CD14-positive monocyte (primary cell): ENCODE results near the gene APMAP. TPM values are rescaled to one million over a fixed set of nuclear protein-coding genes. Genes with fewer than 3 reads are reported as not detected.

Source experiments
- DNase-seq, 3 donors: peaks; one replicate each; pipeline ENCODE4 v3.0.0-alpha.2; 2011 to 2022
- H2AFZ ChIP-seq: 2 replicates; pipeline ENCODE4 v1.6.0; 2012; ENCODE audit warnings: mild to moderate bottlenecking, low read depth, low read length, inconsistent platforms; ENCODE audit not compliant: insufficient read depth, poor library complexity, severe bottlenecking
- H3K27ac ChIP-seq, 2 donors: 1 replicate in 1 of 2; 2 replicates in 1 of 2; pipeline ENCODE4 v1.5.1; 2012 to 2013; ENCODE audit warnings: low read length in 2 of 2, control low read depth in 1 of 2, inconsistent platforms in 1 of 2, low read depth in 1 of 2, mild to moderate bottlenecking in 1 of 2
- H3K27me3 ChIP-seq, 2 donors: one replicate each; pipeline versions ENCODE4 v1.6.0 to v1.6.1; 2011 to 2013; ENCODE audit warnings: low read length in 2 of 2; ENCODE audit not compliant: control insufficient read depth in 2 of 2, insufficient read depth in 2 of 2
- H3K36me3 ChIP-seq, 2 donors: replicated peaks in 1 of 2; 1 replicate in 1 of 2; 2 replicates in 1 of 2; pipeline versions ENCODE4 v1.5.1 to v1.6.1; 2012 to 2013; ENCODE audit warnings: low read length in 2 of 2, control low read depth in 1 of 2, inconsistent platforms in 1 of 2, mild to moderate bottlenecking in 1 of 2; ENCODE audit not compliant: insufficient read depth in 2 of 2, control insufficient read depth in 1 of 2
- H3K4me1 ChIP-seq, 2 donors: 1 replicate in 1 of 2; 2 replicates in 1 of 2; pipeline versions ENCODE4 v1.5.1 to v1.6.1; 2012 to 2013; ENCODE audit warnings: low read length in 2 of 2, control low read depth in 1 of 2, inconsistent platforms in 1 of 2, mild to moderate bottlenecking in 1 of 2, moderate library complexity in 1 of 2; ENCODE audit not compliant: insufficient read depth in 2 of 2, control insufficient read depth in 1 of 2
- H3K4me2 ChIP-seq: replicated peaks from 2 replicates; pipeline ENCODE3; 2012; ENCODE audit warnings: low read length, moderate library complexity, mild to moderate bottlenecking; ENCODE audit not compliant: poor library complexity, severe bottlenecking; ENCODE audit errors: extremely low read depth
- H3K4me3 ChIP-seq, 3 experiments: fragments of 200-600 bp in 1 of 3; sonication (generic) in 1 of 3; replicated peaks in 1 of 3; 1 replicate in 2 of 3; 2 replicates in 1 of 3; pipeline ENCODE4 v1.5.1; 2011 to 2013; ENCODE audit warnings: low read length in 3 of 3, mild to moderate bottlenecking in 3 of 3, control low read depth in 2 of 3, low read depth in 2 of 3, inconsistent platforms in 1 of 3, moderate library complexity in 1 of 3
- H3K79me2 ChIP-seq: 2 replicates; pipeline ENCODE4 v1.6.0; 2012; ENCODE audit warnings: mild to moderate bottlenecking, control low read depth, inconsistent platforms, low read length, moderate library complexity; ENCODE audit not compliant: insufficient read depth
- H3K9ac ChIP-seq: 2 replicates; pipeline ENCODE4 v1.6.0; 2017; ENCODE audit warnings: low read length, mild to moderate bottlenecking; ENCODE audit not compliant: insufficient read depth, poor library complexity, severe bottlenecking
- H3K9me3 ChIP-seq, 2 donors: replicated peaks in 1 of 2; 1 replicate in 1 of 2; 2 replicates in 1 of 2; pipeline versions ENCODE4 v1.5.1 to v1.6.1; 2012 to 2013; ENCODE audit warnings: low read length in 2 of 2, control low read depth in 1 of 2; ENCODE audit not compliant: control insufficient read depth in 1 of 2, insufficient read depth in 1 of 2
- H4K20me1 ChIP-seq: 2 replicates; pipeline ENCODE4 v1.6.0; 2012; ENCODE audit warnings: mild to moderate bottlenecking, low read length, control low read depth, moderate library complexity; ENCODE audit not compliant: insufficient read depth
- H3K27ac Mint-ChIP-seq, 7 donors: one replicate each; pipeline ENCODE4 v1.8.0; 2020; ENCODE audit warnings: mild to moderate bottlenecking in 7 of 7, mixed read lengths in 7 of 7, moderate library complexity in 6 of 7, inconsistent platforms in 2 of 7
- H3K27me3 Mint-ChIP-seq, 3 donors: one replicate each; pipeline ENCODE4 v1.8.0; 2021 to 2022; ENCODE audit warnings: low read depth in 3 of 3, mild to moderate bottlenecking in 3 of 3, mixed read lengths in 3 of 3, moderate library complexity in 3 of 3, inconsistent platforms in 1 of 3
- H3K36me3 Mint-ChIP-seq, 2 donors: one replicate each; pipeline ENCODE4 v1.8.0; 2020; ENCODE audit warnings: mixed read lengths in 2 of 2, inconsistent platforms in 1 of 2, mild to moderate bottlenecking in 1 of 2
- H3K4me1 Mint-ChIP-seq: one replicate; pipeline ENCODE4 v1.8.0; 2020; ENCODE audit warnings: mild to moderate bottlenecking, mixed read lengths
- H3K4me3 Mint-ChIP-seq, 2 donors: one replicate each; pipeline ENCODE4 v1.8.0; 2020; ENCODE audit warnings: mild to moderate bottlenecking in 2 of 2, mixed read lengths in 2 of 2, moderate library complexity in 1 of 2
- H3K9me3 Mint-ChIP-seq, 7 donors: one replicate each; pipeline ENCODE4 v1.8.0; 2020 to 2022; ENCODE audit warnings: mixed read lengths in 7 of 7, mild to moderate bottlenecking in 6 of 7, moderate library complexity in 6 of 7, inconsistent platforms in 2 of 7
- CTCF ChIP-seq: fragments of 200-600 bp; IDR thresholded peaks from one replicate; pipeline ENCODE4 v1.8.0; 2022; ENCODE audit warnings: antibody characterized with exemption, mild to moderate bottlenecking
- WGBS: methylation state at CpG from one replicate; pipeline ENCODE4 v1.1.5; 2013; ENCODE audit warnings: missing lambda C conversion rate; ENCODE audit not compliant: insufficient coverage; 5-methylcytosine and 5-hydroxymethylcytosine counted together
- intact Hi-C, 2 donors: fragments of 100-400 bp; cut with micrococcal nuclease; formaldehyde crosslinking; loops; one replicate each; pipeline versions ENCODE4 v1.15.0 to v1.15.1; 2023
- polyA plus RNA-seq, 3 donors: library from polyadenylated mRNA; depleted of rRNA in 1 of 3; unstranded in 2 of 3; stranded (reverse) in 1 of 3; fragments of 300-500 nt in 2 of 3; fragments of >200 nt in 1 of 3; fragmentation: Illumina TruSeq in 2 of 3; gene quantifications; 1 replicate in 2 of 3; 2 replicates in 1 of 3; pipeline ENCODE4 v1.2.3, GENCODE V29; 2012 to 2021

Gene APMAP
- polyA plus RNA-seq, 3 donors, result 26.9 to 74.0 (median 73.2) TPM

DNA sequence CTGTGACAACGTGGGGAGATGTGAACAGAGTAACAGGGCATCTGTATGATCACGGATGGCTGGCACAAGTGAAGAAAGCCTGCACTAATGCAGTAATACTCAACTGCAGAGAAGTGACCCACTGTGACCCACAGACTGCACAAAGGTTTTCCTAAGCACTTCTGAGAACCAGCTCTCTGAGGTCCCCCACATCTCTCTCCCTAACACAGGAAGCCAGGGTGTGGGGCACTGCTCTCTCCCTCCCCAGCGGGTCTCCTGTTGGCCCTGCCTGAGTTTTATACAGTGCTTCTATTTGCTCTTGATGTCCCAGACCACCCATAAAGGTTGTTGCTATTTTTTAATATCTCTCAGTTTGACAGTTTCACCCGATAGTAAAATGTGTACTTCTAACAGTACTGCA lies 11.3 kb downstream of the APMAP start:
- 52% methylated on average over 2 of the region's 4 CpGs for WGBS
- peaks cover 0 to 12% (median 10%) of the 10 kb centered on the region in 7 donors for H3K9me3 Mint-ChIP-seq
- Histone ChIP-seq H3K27me3 (no peaks in the 10 kb centered on the region), H3K4me2 (no peak overlapping the region), H3K9me3 (peaks cover 0 to 10% of the 10 kb centered on the region in 2 donors), H3K79me2 (peaks cover 78% of the 10 kb centered on the region), H2AFZ (no peak overlapping the region), H3K36me3 (peaks cover 31 to 56% of the 10 kb centered on the region in 2 donors), H3K9ac (peak overlapping the region; percentile 30), H3K27ac (peak overlapping the region; percentile 65 to 87), H4K20me1 (peaks cover 3% of the 10 kb centered on the region), H3K4me3 (no peak overlapping the region), H3K4me1 (peaks cover 56 to 66% of the 10 kb centered on the region in 2 donors)
- intact Hi-C loops, result no loop called here
- DNase-seq, result no peak
- H3K27me3 Mint-ChIP-seq, result peaks cover 0 to 3% (median 2%) of the 10 kb centered on the region in 3 donors
- H3K27ac Mint-ChIP-seq, result peak overlapping the region; percentile 64 to 91 (median 84)
- peaks cover 68% of the 10 kb centered on the region for H3K4me1 Mint-ChIP-seq
- H3K36me3 Mint-ChIP-seq, result peaks cover 66 to 67% of the 10 kb centered on the region in 2 donors
- no peak overlapping the region for H3K4me3 Mint-ChIP-seq
- TF ChIP-seq CTCF, result no peak

DNA sequence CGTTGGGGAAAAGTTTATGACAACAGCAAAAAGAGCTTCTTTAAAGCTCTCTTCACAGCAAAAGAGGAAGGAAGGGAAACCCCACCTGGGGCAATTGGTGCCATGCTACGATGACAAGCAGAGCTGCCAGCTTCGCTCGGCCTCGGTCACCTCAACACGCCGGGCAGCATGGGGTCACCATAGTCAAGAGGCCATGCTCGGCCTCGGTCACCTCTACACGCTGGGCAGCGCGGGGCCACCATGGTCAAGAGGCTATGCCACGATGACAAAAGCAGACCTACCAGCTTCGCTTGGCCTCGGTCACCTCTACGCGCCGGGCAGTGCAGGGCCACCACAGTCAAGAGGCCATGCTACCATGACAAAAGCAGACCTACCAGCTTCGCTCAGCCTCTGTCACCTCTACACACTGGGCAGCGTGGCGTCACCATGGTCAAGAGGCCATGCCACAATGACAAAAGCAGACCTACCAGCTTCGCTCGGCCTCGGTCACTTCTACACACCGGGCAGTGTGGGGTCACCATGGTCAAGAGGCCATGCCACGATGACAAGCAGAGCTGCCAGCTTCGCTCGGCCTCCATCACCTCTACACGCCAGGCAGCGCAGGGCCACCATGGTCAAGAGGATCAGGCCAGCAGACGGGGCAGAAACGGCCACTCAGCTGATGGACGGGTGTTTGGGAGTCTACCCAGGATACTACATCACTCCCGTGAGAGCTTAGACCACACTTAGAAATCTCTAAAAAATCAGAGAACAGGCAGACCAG lies 12.1 kb downstream of the APMAP start:
- DNase-seq, result peak; percentile 31 to 85 (median 41)
- WGBS, result 84% methylated on average over 28 of the region's 34 CpGs
- H4K20me1 ChIP-seq, result peaks cover 3% of the 10 kb centered on the region
- no peak overlapping the region for H3K4me2 ChIP-seq
- H3K27me3 ChIP-seq, result no peaks in the 10 kb centered on the region
- H3K4me3 Mint-ChIP-seq, result peak overlapping the region in 1 of 2 donors; percentile 35
- no peak overlapping the region for H3K4me3 ChIP-seq
- no peak for TF ChIP-seq CTCF
- H3K4me1 Mint-ChIP-seq, result peaks cover 60% of the 10 kb centered on the region
- peaks cover 0 to 10% of the 10 kb centered on the region in 2 donors for H3K9me3 ChIP-seq
- peaks cover 0 to 3% (median 0%) of the 10 kb centered on the region in 3 donors for H3K27me3 Mint-ChIP-seq
- peaks cover 78% of the 10 kb centered on the region for H3K79me2 ChIP-seq
- H3K27ac Mint-ChIP-seq, result peak overlapping the region; percentile 46 to 91 (median 67)
- intact Hi-C loops, result no loop called here
- peaks cover 48 to 57% of the 10 kb centered on the region in 2 donors for H3K4me1 ChIP-seq
- H3K36me3 Mint-ChIP-seq, result peaks cover 74 to 75% of the 10 kb centered on the region in 2 donors
- H3K27ac ChIP-seq, result peak overlapping the region in 1 of 2 donors; percentile 87
- H2AFZ ChIP-seq, result no peak overlapping the region
- H3K9me3 Mint-ChIP-seq, result peaks cover 0 to 16% (median 11%) of the 10 kb centered on the region in 7 donors
- peaks cover 32 to 64% of the 10 kb centered on the region in 2 donors for H3K36me3 ChIP-seq
- H3K9ac ChIP-seq, result no peak overlapping the region
